IMR-90 (cell line): Measurements from ENCODE around the gene SIX6. TPM values are rescaled to one million over a fixed set of nuclear protein-coding genes. Genes with fewer than 3 reads are reported as not detected.

Experiments used
- microRNA-seq, 2 experiments: library from miRNA; stranded (forward) in 1 of 2; unstranded in 1 of 2; fragments of 10-50 nt in 1 of 2; fragments of <30 nt in 1 of 2; gene quantifications in 1 of 2; microRNA quantifications in 1 of 2; one replicate each; pipeline versions ENCODE3 to v1.1.0; 2013 to 2020; ENCODE audit not compliant: insufficient read depth in 1 of 2, insufficient read length in 1 of 2, unreplicated experiment in 1 of 2
- polyA plus RNA-seq, 3 experiments: library from polyadenylated mRNA; depleted of rRNA; stranded (reverse); fragments of >200 nt; gene quantifications; 2 replicates each; pipeline ENCODE4 v1.2.3, GENCODE V29; 2012; ENCODE audit warnings: low replicate concordance in 1 of 3
- small RNA-seq, 5 experiments: library from RNA; depleted of rRNA; stranded (forward); fragments of <200 nt; gene quantifications; one replicate each; pipeline ENCODE3, GENCODE V24; 2012
- total RNA-seq: library from RNA; depleted of rRNA; stranded (reverse); fragments of >200 nt; gene quantifications from 2 replicates; pipeline ENCODE4 v1.2.3, GENCODE V29; 2012; rRNA removed

The SIX6 gene
- total and polyA plus RNA-seq, 2 of the 4 experiments (the other 2 are of a cell fraction) = not detected

Small RNA genes lying within 50 kb of the gene (microRNA-seq; reads per million reads assigned to microRNA genes)
- not detected for gene AL049874.4 (ENCODE audit: insufficient read depth, insufficient read length)

Small RNA genes lying within 50 kb of the gene (small RNA-seq; reads per million reads assigned to genes)
- gene AL049874.4 = 0 reads per million in 5 experiments

Other genes starting within 250 kb of the SIX6 start
- gene C14orf39, start 23.1 kb upstream of the SIX6 start, total RNA-seq = 0.28 and 0.36 TPM in 2 replicates
- 0.38 and 0.70 TPM in 2 replicates for gene C14orf39, start 23.1 kb upstream of the SIX6 start, polyA plus RNA-seq (2012; rRNA removed)
- 7.7 and 8.6 TPM in 2 replicates for gene SIX1, start 140.3 kb downstream of the SIX6 start, total RNA-seq
- 15.0 and 15.1 TPM in 2 replicates for gene SIX1, start 140.3 kb downstream of the SIX6 start, polyA plus RNA-seq (2012; rRNA removed)
- 28.1 and 42.7 TPM in 2 replicates for gene SIX4, start 215.2 kb downstream of the SIX6 start, total RNA-seq
- gene SIX4, start 215.2 kb downstream of the SIX6 start, polyA plus RNA-seq (2012; rRNA removed) = 5.5 and 7.1 TPM in 2 replicates
- gene MNAT1, start 225.6 kb downstream of the SIX6 start, total RNA-seq = 48.2 and 53.9 TPM in 2 replicates
- gene MNAT1, start 225.6 kb downstream of the SIX6 start, polyA plus RNA-seq (2012; rRNA removed) = 46.3 and 53.0 TPM in 2 replicates